ENCODE results near the gene MPHOSPH10.
"Not testable (repeated sequence)": the region's sequence is repeated elsewhere in the genome, so short reads cannot be mapped to it uniquely, and the experiment has no call there.

Gene MPHOSPH10

GRCh38 chr2:71122387-71123298, 7.8 kb upstream of the MPHOSPH10 start:
- in situ Hi-C loops (cut with HindIII; ENCODE audit: low sequenced_read_pairs) = no loop called here

- in situ Hi-C loops (cut with HindIII; ENCODE audit: low sequenced_read_pairs) = no loop called here
Measured at GRCh38 chr2:71125506-71126294, 4.7 kb upstream of the MPHOSPH10 start.

GRCh38 chr2:71126957-71127356, 3.5 kb upstream of the MPHOSPH10 start:
- in situ Hi-C loops (cut with HindIII; ENCODE audit: low sequenced_read_pairs) = no loop called here

GRCh38 chr2:71129114-71129901, 1.1 kb upstream of the MPHOSPH10 start:
- in situ Hi-C loops (cut with HindIII; ENCODE audit: low sequenced_read_pairs) = no loop called here

GRCh38 chr2:71129902-71130151, 607 bp upstream of the MPHOSPH10 start:
- in situ Hi-C loops (cut with HindIII; ENCODE audit: low sequenced_read_pairs) = no loop called here

- in situ Hi-C loops (cut with HindIII; ENCODE audit: low sequenced_read_pairs) = no loop called here
Measured at GRCh38 chr2:71130905-71131244, 441 bp downstream of the MPHOSPH10 start.

- in situ Hi-C loops (cut with HindIII; ENCODE audit: low sequenced_read_pairs) = not testable (repeated sequence)
Measured at GRCh38 chr2:71131387-71132166, 1.1 kb downstream of the MPHOSPH10 start.

GRCh38 chr2:71133603-71134002, 3.2 kb downstream of the MPHOSPH10 start:
- in situ Hi-C loops (cut with HindIII; ENCODE audit: low sequenced_read_pairs) = no loop called here

- in situ Hi-C loops (cut with HindIII; ENCODE audit: low sequenced_read_pairs) = no loop called here
Measured at GRCh38 chr2:71136174-71136573, 5.7 kb downstream of the MPHOSPH10 start.

- in situ Hi-C loops (cut with HindIII; ENCODE audit: low sequenced_read_pairs) = loop anchor here (10.0 kb wide), 1 partner anchor 251 kb away; no protein-coding TSS in a partner anchor
Measured at GRCh38 chr2:71143782-71144181, 13.3 kb downstream of the MPHOSPH10 start.

- in situ Hi-C loops (cut with HindIII; ENCODE audit: low sequenced_read_pairs) = loop anchor here (10.0 kb wide), 1 partner anchor 246 kb away; no protein-coding TSS in a partner anchor
Measured at GRCh38 chr2:71148506-71149063, 18.2 kb downstream of the MPHOSPH10 start.

GRCh38 chr2:71150082-71150816, 19.8 kb downstream of the MPHOSPH10 start:
- in situ Hi-C loops (cut with HindIII; ENCODE audit: low sequenced_read_pairs) = no loop called here

- in situ Hi-C loops (cut with HindIII; ENCODE audit: low sequenced_read_pairs) = no loop called here
Measured at GRCh38 chr2:71151620-71152019, 21.2 kb downstream of the MPHOSPH10 start.

- in situ Hi-C loops (cut with HindIII; ENCODE audit: low sequenced_read_pairs) = no loop called here
Measured at GRCh38 chr2:71153585-71154224, 23.3 kb downstream of the MPHOSPH10 start.

- in situ Hi-C loops (cut with HindIII; ENCODE audit: low sequenced_read_pairs) = no loop called here
Measured at GRCh38 chr2:71154279-71154678, 23.8 kb downstream of the MPHOSPH10 start.

GRCh38 chr2:71154798-71155197, 24.4 kb downstream of the MPHOSPH10 start:
- in situ Hi-C loops (cut with HindIII; ENCODE audit: low sequenced_read_pairs) = no loop called here

GRCh38 chr2:71155846-71156245, 25.4 kb downstream of the MPHOSPH10 start:
- in situ Hi-C loops (cut with HindIII; ENCODE audit: low sequenced_read_pairs) = no loop called here

GRCh38 chr2:71156573-71156972, 26.1 kb downstream of the MPHOSPH10 start:
- in situ Hi-C loops (cut with HindIII; ENCODE audit: low sequenced_read_pairs) = no loop called here
